Heart left ventricle (tissue), 16 donors: Measurements from ENCODE around the gene F5. TPM values are rescaled to one million over a fixed set of nuclear protein-coding genes. Genes with fewer than 3 reads are reported as not detected.

Experiments
- ATAC-seq, 4 donors: fragments of 200-7000 bp; cut with Tn5 transposase; one replicate each; pipeline ENCODE4 v1.9.1; 2020 to 2022; ENCODE audit warnings: moderate library complexity in 4 of 4, mild to moderate bottlenecking in 3 of 4, moderate number of reproducible peaks in 1 of 4
- DNase-seq, 5 donors: peaks; one replicate each; pipeline ENCODE4 v3.0.0-alpha.2; 2020
- H3K27ac ChIP-seq, 12 donors: fragments of 200-600 bp; sonication (generic) in 4 of 12; one replicate each; pipeline versions ENCODE4 v1.5.0 to v1.8.0; 2016 to 2022; ENCODE audit warnings: mild to moderate bottlenecking in 2 of 12
- H3K27me3 ChIP-seq, 9 donors: fragments of 200-600 bp; sonication (generic) in 2 of 9; one replicate each; pipeline versions ENCODE4 v1.5.1 to v1.8.0; 2016 to 2022; ENCODE audit warnings: mild to moderate bottlenecking in 3 of 9
- H3K36me3 ChIP-seq, 9 donors: fragments of 200-600 bp; sonication (generic) in 2 of 9; one replicate each; pipeline versions ENCODE4 v1.5.0 to v1.8.0; 2018 to 2022; ENCODE audit warnings: mild to moderate bottlenecking in 2 of 9
- H3K4me1 ChIP-seq, 12 donors: fragments of 200-600 bp; sonication (generic) in 4 of 12; one replicate each; pipeline versions ENCODE4 v1.5.0 to v1.8.0; 2016 to 2022; ENCODE audit warnings: mild to moderate bottlenecking in 3 of 12
- H3K4me3 ChIP-seq, 12 donors: fragments of 200-600 bp; sonication (generic) in 4 of 12; one replicate each; pipeline versions ENCODE4 v1.5.0 to v1.8.0; 2017 to 2022; ENCODE audit warnings: mild to moderate bottlenecking in 9 of 12, moderate library complexity in 4 of 12
- H3K9me3 ChIP-seq, 12 donors: fragments of 200-600 bp; sonication (generic) in 4 of 12; one replicate each; pipeline versions ENCODE4 v1.5.0 to v1.8.0; 2016 to 2022; ENCODE audit warnings: mild to moderate bottlenecking in 1 of 12
- POLR2A ChIP-seq, 2 donors: fragments of 450-650 bp; IDR thresholded peaks; one replicate each; pipeline ENCODE4 v1.6.1; 2017; ENCODE audit warnings: antibody characterized with exemption in 2 of 2, mild to moderate bottlenecking in 2 of 2, moderate library complexity in 2 of 2
- WGBS, 4 donors: extraction: QIAGEN DNeasy Blood & Tissue Kit in 2 of 4; methylation state at CpG; one replicate each; pipeline versions ENCODE4 v1.1.5 to v1.1.7; 2013 to 2018; 5-methylcytosine and 5-hydroxymethylcytosine counted together
- intact Hi-C, 10 donors: fragments of 100-400 bp; cut with DNase I; formaldehyde crosslinking; loops; one replicate each; pipeline versions ENCODE4 v1.11.1 to v1.14.2; 2022
- polyA plus RNA-seq, 2 donors: library from polyadenylated mRNA; stranded (reverse); fragments of 200-250 nt; gene quantifications; one replicate each; pipeline ENCODE4 v1.2.3, GENCODE V29; 2013
- total RNA-seq, 9 donors: library from RNA; depleted of rRNA in 2 of 9; stranded (reverse); fragments of >200 nt in 2 of 9; fragmentation: NEBNext Ultra II Directional in 3 of 9; extraction: Animal tissue kit (Norgen Biotek cat#: 25700) in 3 of 9; gene quantifications; one replicate each; pipeline versions ENCODE4 v1.1.0 to v1.2.4, GENCODE V29; 2016 to 2023
- TF ChIP-seq, protein P1 (sequence below), 12 donors: fragments of 200-600 bp; sonication (generic) in 4 of 12; IDR thresholded peaks; one replicate each; pipeline versions ENCODE4 v1.5.0 to v1.8.0; 2018 to 2022; ENCODE audit warnings: antibody characterized with exemption in 12 of 12, mild to moderate bottlenecking in 5 of 12
- donor health status: ischemic (EF 13 %, LVEDD 7.1; RV severe dilation, severe dysfunction).
- donor health status: healthy with polysubstance abuse.
- donor health status: DM: no; HTN: yes; CAD: no.
- donor health status: DM: no; HTN: no; CAD: no.
- donor health status: ischemic (EF 25% LVEDD 6.9; RV normal size, moderate dysfunction).
- donor health status: ischemic (EF 25% LVEDD 5.7; RV mildly dilated, moderate dysfunction).
- donor health status: healthy.
- donor health status: DM: yes; HTN: yes; CAD: no.
- donor health status: ischemic (EF 35%, LVEDD 5.7; RV mildly dilated, moderate dysfunction).
- donor health status: nonischemic (EF 11% LVEDD 7.7; RV severe dilation, severe dysfunction).
- donor health status: DM: yes; HTN: yes; CAD: no.
- donor health status: PGD.
- donor health status: ischemic (EF 29% LVEDD 5.4; RV normal size, mild dysfunction).
- donor health status: nonischemic (EF 23%, LVEDD 6.1; RV moderate dilation, normal function).

F5 gene
- total and polyA plus RNA-seq, 11 donors: 0.93 to 43.3 (median 18.0) TPM

- Histone ChIP-seq H3K4me3 (no peak overlapping the region), H3K36me3 (peaks cover 0 to 22% (median 9%) of the 10 kb centered on the region in 9 donors), H3K9me3 (no peaks in the 10 kb centered on the region), H3K27me3 (no peaks in the 10 kb centered on the region), H3K4me1 (peaks cover 0 to 19% (median 3%) of the 10 kb centered on the region in 12 donors), H3K27ac (no peak overlapping the region)
- intact Hi-C loops: no loop called here
- DNase-seq: no peak
- 60 to 69% (median 68%) methylated on average over 3 of the region's 3 CpGs for WGBS, 4 donors
- ATAC-seq: no peak
- TF ChIP-seq POLR2A (IDR thresholded peaks at IDR 0.05): no peak
- TF ChIP-seq, protein P1, sequence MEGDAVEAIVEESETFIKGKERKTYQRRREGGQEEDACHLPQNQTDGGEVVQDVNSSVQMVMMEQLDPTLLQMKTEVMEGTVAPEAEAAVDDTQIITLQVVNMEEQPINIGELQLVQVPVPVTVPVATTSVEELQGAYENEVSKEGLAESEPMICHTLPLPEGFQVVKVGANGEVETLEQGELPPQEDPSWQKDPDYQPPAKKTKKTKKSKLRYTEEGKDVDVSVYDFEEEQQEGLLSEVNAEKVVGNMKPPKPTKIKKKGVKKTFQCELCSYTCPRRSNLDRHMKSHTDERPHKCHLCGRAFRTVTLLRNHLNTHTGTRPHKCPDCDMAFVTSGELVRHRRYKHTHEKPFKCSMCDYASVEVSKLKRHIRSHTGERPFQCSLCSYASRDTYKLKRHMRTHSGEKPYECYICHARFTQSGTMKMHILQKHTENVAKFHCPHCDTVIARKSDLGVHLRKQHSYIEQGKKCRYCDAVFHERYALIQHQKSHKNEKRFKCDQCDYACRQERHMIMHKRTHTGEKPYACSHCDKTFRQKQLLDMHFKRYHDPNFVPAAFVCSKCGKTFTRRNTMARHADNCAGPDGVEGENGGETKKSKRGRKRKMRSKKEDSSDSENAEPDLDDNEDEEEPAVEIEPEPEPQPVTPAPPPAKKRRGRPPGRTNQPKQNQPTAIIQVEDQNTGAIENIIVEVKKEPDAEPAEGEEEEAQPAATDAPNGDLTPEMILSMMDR (IDR thresholded peaks at IDR 0.05): no peak
Observed at GRCh38 chr1:169475806-169476387, 110.4 kb downstream of the F5 start.

DNA sequence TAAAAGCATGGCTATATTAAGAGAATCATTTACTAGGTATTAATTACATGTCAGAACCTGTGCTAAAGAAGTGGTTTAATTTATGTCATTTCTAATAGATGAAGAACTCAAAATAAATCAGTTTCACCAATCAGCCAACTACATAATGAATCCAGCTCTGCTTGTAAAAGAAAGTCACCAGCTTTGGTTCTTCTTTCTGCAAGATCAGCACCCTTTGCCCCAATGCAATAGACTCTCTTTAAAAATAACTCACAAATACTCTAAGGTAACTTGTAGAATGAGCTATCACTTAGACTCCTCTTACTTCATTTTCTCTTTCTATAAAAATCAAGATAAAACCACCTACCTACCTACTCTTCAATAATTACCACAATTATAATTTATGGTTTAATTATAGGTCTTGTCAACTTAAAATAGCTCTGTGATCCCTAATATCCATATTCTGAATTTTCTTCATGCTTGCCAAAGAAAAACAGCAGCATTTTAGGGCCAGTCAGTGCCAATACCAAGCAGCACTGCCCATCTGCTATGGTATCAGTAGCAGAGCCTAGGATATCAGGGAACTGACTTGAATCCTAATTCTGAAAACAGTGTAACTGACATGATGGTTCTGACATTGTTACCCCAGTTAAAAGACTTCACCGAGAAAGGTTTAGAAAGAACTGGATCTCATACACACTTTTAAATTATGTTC is 111.8 kb downstream of the F5 start:
- peaks cover 0 to 29% (median 12%) of the 10 kb centered on the region in 9 donors for H3K36me3 ChIP-seq
- intact Hi-C loops: loop anchor here in 1 of 10 donors (5.0 kb wide), 1 partner anchor 58 kb away; no protein-coding TSS in a partner anchor
- no peak for ATAC-seq
- H3K27me3 ChIP-seq: no peaks in the 10 kb centered on the region
- H3K9me3 ChIP-seq: no peaks in the 10 kb centered on the region
- no peak overlapping the region for H3K27ac ChIP-seq
- peaks cover 0 to 18% (median under 1%) of the 10 kb centered on the region in 12 donors for H3K4me1 ChIP-seq
- DNase-seq: no peak
- WGBS, 4 donors: 79 to 97% (median 91%) methylated on average over 1 of the region's 1 CpG
- TF ChIP-seq POLR2A (IDR thresholded peaks at IDR 0.05): no peak
- TF ChIP-seq, protein P1 (IDR thresholded peaks at IDR 0.05): no peak
- H3K4me3 ChIP-seq: no peak overlapping the region

- ATAC-seq: no peak
- intact Hi-C loops: loop anchor here in 1 of 10 donors (5.0 kb wide), 1 partner anchor 59 kb away; no protein-coding TSS in a partner anchor
Observed at GRCh38 chr1:169473347-169473746, 112.9 kb downstream of the F5 start.

GRCh38 chr1:169472738-169473137 is 113.5 kb downstream of the F5 start:
- ATAC-seq (no peak), DNase-seq (no peak)
- Histone ChIP-seq H3K27me3 (no peaks in the 10 kb centered on the region), H3K4me1 (peaks cover 0 to 12% (median 0%) of the 10 kb centered on the region in 12 donors), H3K4me3 (no peak overlapping the region), H3K9me3 (no peaks in the 10 kb centered on the region), H3K27ac (no peak overlapping the region), H3K36me3 (peaks cover 0 to 45% (median 21%) of the 10 kb centered on the region in 9 donors)
- WGBS, 4 donors: 87 to 93% (median 89%) methylated on average over 3 of the region's 3 CpGs
- intact Hi-C loops: loop anchor here in 1 of 10 donors (5.0 kb wide), 1 partner anchor 60 kb away; no protein-coding TSS in a partner anchor
- TF ChIP-seq POLR2A (IDR thresholded peaks at IDR 0.05): no peak
- TF ChIP-seq, protein P1 (IDR thresholded peaks at IDR 0.05): no peak

More at GRCh38 chr1:169473347-169473746, 112.9 kb downstream of the F5 start:
- 82 to 95% (median 91%) methylated on average over 5 of the region's 5 CpGs for WGBS, 4 donors
- Histone ChIP-seq H3K9me3 (no peaks in the 10 kb centered on the region), H3K4me1 (peaks cover 0 to 12% (median 0%) of the 10 kb centered on the region in 12 donors), H3K4me3 (no peak overlapping the region), H3K36me3 (peaks cover 0 to 39% (median 15%) of the 10 kb centered on the region in 9 donors), H3K27ac (no peak overlapping the region), H3K27me3 (no peaks in the 10 kb centered on the region)
- no peak for DNase-seq
- no peak for TF ChIP-seq POLR2A (IDR thresholded peaks at IDR 0.05)
- TF ChIP-seq, protein P1 (IDR thresholded peaks at IDR 0.05): no peak
